ENCODE results near the gene CDH18. TPM values are rescaled to one million over a fixed set of nuclear protein-coding genes. Genes with fewer than 3 reads are reported as not detected.

CDH18 gene
- total RNA-seq, 1 donor from 2014 or later, result not detected

DNA sequence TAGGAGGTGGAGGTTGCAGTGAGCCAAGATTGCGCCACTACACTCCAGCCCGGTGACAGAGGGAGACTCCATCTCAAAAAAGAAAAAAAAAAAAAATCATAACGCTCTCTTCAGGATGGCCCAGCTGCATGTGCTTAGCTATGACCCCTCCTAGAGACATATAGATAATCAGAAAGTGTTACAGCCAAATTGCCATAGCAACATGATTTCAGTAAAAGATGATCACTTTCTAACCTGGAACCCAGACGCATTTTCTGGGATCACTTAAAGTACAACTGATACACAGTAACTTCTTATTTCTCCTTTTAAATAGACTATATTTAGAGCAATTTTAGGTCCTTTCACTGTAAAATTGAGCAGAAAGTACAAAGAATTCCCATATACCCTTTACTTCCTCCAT is 372.9 kb downstream of the CDH18 start:
- DNase-seq (ENCODE audit: low spot score), result no peak

DNA sequence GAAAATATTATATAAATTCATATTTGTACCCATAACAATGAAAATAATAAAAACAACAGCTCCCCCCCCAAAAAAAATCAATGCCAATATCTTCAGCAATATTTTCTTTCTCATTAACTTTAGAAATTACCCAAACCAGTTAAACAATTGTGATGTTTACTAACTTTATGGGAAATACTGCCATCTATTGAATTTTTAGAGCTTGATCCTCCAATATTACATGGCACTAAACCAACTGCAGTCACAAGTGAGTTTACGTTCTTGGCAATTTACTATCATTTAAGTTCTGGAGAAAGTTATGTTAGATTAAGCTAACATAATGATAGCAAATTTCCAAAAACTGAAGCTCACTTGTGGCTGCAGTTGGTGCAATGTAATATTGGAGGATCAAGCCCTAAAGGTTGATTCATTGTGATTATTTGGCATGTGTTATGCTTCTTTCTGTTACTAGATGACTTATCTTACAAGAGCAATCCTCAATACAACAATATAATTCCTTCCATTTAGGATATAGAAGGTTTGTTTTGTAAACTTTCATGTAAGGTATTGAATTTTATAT is 379.5 kb downstream of the CDH18 start:
- DNase-seq (ENCODE audit: low spot score), result no peak

DNA sequence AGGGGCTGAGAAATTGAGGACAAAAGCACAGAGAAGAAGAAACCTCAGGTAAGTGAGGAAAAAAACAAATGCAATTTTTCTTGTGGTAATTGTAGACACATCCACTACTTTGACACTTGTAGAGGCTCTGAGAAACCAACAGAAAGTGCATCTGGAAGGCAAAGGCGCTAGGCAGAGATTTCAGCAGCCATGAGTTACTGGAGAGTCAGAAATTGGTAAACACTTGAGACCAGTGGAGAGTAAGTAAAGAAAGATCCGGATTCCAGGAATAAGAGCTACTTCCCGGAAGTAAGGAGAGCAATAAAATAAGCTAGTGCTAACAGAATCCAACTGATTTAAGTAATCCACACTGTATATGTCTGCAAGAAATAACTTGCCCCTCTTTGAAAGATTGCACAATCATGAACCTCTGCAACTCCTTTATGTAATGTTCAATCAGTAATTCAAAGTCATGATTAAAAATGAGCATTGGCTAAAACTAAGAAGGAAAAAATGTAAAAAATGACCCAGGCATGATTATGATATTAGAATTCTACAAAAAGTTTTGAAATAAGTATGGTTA is 382.1 kb downstream of the CDH18 start:
- no peak for DNase-seq (ENCODE audit: low spot score)

DNA sequence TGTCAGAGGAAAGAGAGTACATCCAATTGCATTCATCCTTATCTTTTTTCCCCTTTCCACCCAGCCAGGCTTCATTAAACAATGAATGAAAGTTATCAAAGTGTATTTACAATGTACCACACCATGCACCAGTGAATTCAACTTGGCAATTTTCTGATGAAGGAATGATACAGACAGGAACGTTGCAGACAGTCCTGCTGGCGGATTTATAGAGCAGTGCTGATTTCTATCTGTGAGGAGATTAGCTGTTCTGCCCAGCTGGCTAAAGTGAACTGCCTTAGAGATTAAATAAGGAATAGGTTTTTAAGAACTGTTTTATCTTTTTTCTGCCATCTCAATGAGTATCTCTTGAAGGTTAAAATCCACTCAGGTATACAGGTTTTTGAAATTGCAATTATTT is 403.9 kb downstream of the CDH18 start:
- no peak for DNase-seq (ENCODE audit: low spot score)

DNA sequence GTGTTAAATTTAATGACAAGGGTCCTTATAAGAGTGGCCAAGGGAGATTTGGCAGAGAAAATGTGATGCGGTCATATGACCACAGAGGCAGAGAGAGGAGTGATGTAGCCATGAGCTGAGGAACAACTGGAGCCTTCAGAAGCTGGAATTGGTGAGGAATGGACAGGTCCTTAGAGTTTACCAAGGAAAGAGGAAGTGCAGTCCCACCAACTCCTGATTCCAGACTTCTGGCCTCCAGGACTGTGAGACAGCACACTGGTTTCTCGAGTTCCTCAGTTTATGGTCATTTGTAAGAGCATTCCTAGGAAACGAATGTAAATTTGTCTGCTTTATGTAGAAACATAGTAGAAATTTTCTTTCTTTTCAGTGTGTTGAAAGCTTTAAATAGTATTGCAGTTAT is 410.1 kb downstream of the CDH18 start:
- DNase-seq (ENCODE audit: low spot score), result no peak

DNA sequence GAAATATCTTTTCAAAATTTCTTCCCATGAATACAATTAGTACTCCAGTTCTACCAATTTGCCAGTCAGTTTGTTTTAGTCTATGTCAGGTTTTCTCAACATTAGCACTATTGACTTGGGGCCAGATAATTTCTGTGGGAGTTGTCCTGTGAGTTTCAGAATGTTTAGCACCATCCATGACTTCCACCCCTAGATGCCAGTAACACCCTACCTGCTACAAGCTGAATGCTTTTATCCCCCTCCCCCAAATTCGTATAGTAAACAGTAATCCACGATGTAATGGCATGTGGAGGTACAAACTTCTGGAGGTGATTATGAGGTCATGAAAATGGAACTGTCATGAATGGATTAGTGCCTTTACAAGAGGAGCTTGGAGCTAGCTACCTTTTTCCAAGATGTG is 420.0 kb downstream of the CDH18 start:
- DNase-seq (ENCODE audit: low spot score), result no peak

DNA sequence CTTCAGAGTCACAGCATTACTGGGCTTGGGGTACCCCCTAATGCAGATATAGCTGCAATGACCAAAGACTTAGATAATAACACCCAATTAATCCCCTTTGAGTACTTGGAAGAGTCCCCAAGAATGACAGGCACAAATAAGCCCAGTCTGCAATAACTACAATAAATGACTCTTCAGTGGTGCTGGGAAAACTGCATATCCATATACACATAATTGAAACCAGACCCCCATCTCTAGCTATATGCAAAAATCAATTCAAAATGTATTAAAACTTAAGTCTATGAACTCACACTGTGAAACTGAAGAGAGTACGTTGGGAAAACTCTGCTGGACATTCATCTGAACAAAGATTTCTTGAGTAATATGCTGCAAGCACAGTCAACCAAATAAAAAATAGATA is 422.5 kb downstream of the CDH18 start:
- DNase-seq (ENCODE audit: low spot score), result no peak

DNA sequence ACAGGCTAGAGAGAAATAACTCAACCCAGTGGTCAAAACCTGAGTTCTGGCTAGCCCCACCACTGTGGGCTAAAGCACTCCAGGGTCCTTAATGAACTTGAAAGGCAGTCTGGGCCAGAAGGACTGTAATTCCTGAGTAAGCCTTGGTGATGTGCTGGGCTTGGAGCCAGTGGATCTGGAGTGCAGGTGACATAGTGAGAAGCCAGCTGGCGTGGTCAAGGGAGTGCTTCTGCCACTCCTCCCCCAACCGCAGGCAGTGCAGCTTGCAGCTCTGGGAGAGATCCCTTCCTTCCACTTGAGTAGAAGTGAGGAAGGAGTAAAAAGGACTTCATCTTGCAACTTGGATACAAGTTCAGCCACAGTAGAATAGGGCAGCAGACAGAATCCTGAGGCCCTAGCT is 424.0 kb downstream of the CDH18 start:
- DNase-seq (ENCODE audit: low spot score), result no peak

DNA sequence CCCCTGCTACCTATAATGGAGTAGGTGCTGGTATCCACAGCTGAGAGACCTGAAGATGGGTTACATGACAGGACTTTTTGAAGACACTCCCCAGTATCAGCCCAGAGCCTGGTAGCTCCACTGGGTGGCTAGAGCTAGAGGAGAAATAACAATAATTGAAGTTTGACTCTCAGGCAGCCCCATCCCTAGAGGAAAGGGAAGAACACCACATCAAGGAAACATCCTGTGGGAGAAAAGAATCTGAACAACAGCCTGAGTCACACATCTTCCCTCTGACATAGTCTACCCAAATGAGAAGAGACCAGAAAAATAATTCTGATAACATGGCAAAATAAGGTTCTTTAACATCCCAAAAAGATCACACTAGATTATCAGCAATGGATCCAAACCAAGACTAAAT is 432.1 kb downstream of the CDH18 start:
- no peak for DNase-seq (ENCODE audit: low spot score)

DNA sequence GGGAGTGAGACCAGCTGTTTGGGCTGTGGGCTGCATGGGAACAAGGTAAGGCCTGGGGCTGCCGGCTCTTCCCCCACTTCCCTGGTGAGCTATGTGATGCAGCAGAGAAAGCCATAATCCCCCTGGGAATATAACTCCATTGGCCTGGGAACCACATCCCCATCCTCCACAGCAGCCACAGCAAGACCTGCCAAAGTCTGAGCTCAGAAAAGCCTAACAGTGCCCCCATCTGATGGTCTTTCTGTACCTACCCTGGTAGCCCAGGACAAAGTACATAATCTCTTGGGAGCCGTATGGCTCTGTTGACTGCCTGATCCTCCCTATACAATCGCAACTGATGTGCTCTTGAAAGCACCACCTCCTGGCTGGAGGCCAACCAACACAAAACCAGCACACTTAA is 432.6 kb downstream of the CDH18 start:
- no peak for DNase-seq (ENCODE audit: low spot score)

DNA sequence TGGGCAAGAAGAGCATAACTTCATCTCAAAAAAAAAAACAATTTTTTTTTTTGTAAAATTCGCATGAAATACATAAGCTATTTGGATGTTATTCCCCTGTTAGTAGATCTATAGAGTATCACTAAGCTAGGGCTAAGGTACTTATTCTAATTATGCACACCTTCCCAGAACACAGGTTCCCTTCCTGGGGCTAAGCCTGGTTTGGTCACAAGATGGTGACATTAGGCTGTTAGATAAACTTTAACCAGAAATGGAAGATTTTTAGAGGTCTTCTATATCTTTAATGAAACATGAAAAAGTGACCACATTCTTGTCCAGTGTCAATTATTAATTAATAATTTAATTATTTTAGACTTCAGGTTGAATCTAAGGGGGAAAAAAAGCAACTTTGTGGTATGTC is 433.5 kb downstream of the CDH18 start:
- no peak for DNase-seq (ENCODE audit: low spot score)

DNA sequence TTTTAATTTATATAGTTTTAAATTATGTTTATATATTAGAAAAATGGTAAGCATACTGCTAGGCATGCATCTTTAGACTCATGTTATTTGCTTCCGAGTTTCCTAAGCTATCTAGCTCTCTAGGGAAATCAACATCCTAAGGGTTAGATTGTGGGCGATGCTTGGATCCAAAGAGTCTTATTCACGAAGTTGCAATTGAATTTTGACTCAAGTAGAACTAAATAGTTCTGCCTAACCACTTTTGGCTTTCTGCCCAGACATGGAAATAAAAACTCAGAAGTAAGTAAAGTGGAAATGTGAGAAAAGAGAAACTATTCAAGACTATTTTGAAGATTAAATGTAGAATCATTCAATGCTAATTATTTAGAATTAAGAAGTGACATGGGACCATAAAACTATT is 440.4 kb downstream of the CDH18 start:
- no peak for DNase-seq (ENCODE audit: low spot score)

DNA sequence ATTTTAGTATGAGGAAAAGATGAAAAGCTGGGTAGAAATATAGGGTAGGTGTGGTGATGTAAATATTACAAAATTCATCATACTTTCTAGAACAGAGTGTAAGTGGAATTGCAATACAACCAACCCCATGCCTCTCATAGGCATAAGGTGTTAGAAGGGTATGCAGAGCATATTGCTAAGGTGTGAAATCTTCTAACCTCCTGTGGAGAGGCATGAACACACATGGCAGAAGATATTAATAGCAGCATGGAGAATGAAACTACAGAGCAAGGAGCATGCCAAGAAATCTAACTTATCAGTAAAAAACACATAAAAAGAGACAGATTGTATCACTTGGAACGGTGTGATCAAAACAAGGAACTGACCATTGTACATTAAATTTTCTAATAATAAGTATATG is 441.5 kb downstream of the CDH18 start:
- DNase-seq (ENCODE audit: low spot score), result no peak

DNA sequence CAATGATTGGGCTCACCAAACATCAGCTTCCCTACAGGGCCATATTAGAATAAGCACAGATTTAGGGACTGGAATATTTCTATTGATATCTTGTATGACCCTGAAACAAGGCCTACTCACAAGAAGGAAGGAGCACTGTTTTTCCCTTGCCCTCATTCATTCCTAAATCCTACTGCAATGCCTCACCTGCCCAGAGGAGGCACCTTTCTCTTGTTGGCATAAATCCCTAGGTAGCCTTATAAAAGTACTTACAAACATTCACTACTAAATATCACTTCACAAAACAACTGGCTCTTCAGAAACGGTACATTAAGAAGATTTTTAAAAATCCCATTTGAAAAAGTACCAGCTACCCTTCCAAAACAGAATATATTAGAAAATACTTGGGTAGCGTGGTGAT is 449.4 kb downstream of the CDH18 start:
- DNase-seq (ENCODE audit: low spot score), result no peak

DNA sequence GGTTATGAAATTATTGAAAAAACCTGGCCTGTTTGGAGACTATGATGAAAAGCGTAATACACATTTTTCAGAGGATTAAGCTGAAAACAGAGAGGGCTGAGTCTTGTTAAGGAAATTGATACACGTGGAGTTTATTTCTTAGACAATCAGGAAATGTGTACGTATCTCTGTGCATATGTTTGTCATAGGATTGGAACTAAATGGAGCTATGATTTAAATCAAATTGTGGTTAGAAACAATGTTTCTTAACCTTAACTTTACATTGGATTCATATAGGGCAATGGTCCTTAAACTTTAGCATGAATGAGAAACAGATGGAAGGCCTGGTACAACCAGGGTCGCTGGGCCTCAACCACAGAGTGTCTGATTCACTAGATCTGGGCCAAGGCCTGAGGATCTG is 451.6 kb downstream of the CDH18 start:
- DNase-seq (ENCODE audit: low spot score), result no peak

DNA sequence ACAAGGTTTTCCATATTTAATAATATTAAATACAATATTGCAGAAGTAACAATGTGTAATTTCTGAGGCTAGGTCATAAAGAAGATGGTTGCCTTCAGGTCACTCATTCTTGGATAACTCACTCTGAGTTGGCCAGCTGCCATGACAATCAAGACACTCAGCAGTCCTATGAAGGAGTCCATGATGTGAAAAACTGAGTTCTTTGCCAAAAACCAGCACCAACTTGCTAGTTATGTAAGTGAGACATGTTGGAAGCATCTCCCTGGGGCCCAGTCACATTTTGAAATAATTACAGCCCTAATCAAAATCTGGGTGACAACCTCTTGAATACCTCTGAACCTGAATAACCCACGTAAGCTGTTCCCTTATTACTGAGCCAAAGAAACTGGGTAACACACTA is 453.2 kb downstream of the CDH18 start:
- no peak for DNase-seq (ENCODE audit: low spot score)

DNA sequence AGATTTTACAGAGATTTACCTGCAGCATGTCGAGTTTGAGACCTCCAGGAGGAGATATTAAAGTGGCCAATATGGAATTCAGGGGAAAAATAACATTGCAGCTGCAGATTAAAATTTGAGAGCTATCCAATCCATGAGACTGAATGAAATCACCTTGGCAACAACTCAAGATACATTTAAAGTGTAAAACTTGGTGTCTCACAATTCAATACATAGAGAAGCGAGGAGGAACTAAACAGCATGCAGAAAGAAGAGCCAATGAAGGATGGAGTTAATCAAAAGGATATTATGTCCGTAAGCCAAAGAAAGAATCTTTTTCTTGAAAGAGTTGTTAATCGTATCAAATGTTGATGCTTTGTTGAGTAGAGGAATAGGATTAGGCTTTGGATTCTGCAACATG is 455.1 kb downstream of the CDH18 start:
- no peak for DNase-seq (ENCODE audit: low spot score)

DNA sequence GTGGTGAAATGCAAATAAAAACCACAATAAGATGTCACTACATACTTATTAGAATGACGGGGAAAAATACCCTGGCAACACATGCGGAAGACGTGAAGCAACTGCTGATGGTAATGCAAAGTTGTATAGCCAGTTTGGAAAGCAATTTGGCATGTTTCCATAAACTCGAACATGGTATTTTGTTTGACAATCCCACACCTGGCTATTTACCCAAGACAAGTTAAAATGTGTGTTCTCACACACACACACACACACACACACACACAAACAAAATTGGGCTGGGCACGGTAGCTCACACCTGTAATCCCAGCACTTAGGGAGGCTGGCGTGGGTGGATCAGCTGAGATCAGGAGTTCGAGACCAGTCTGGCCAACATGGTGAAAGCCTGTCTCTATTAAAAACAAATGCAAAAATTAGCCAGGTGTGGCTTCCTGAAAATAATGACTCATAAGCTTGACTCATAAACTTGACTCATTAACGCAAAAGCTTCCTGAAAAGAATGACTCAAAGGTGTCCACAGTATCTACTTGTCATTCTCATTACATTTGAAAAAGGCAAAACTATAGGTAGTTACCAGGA is 456.5 kb downstream of the CDH18 start:
- no peak for DNase-seq (ENCODE audit: low spot score)

DNA sequence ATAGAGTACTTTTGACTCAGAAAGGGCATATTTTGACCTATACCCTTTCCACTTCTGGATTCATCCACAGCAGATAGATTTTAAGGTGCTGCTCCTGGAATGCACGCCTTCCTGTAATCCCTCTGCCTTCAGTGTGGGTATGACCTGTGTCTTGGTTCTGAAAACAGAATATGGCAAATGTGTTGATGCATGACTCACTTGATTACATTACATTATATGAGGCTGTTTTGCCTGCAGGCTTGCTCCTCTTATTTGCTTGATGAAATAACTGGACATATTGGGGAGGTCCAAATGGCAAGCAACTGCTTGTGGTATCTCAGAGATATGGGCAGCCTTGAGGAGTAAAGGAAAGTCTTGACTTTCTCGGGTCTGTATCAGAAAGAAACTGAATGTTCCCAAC is 468.6 kb downstream of the CDH18 start:
- no peak for DNase-seq (ENCODE audit: low spot score)

DNA sequence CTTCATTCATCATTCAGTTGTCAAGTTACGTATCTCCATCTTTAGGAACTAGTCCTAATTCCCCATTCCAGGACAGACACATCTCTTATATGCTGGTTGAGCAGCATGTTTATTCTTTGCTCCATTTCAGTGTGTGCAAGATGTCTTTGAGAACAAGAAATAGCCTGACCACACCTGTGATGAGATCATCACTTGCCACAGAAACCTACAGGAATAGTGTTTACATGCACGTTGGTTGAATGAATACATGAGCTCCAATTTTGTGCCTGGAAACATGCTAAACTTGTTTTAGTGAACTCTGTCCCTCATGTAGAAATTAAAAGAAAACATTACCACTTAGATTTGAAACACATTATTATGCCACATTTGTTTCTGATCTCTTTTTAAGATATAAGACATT is 489.1 kb downstream of the CDH18 start:
- no peak for DNase-seq (ENCODE audit: low spot score)

DNA sequence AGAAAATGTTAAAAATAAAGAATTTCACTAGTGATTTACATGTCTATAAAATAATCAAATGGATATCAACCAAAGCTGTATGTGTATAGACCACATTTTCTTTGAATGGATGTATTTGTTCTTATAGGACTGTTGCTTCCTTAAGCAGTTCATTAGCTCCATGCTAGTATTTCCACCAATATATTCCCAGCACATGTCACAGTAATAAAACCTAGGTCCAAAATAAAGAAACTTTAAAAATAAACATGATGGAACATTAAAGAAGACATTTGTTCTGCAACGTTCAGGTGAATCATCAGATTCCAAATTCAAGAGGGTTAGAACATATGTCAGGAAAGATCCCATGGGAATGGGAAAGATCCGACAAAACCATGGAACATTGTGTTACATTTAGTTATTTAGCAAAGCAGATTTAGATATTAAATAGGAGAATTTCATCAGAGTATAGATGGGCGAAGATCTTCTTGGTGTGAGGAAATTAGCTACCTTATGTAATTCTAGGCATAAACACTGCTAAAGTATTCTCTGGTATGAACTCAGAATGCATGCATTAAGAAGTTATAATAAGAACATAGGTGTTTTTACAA is 490.7 kb downstream of the CDH18 start:
- no peak for DNase-seq (ENCODE audit: low spot score)

DNA sequence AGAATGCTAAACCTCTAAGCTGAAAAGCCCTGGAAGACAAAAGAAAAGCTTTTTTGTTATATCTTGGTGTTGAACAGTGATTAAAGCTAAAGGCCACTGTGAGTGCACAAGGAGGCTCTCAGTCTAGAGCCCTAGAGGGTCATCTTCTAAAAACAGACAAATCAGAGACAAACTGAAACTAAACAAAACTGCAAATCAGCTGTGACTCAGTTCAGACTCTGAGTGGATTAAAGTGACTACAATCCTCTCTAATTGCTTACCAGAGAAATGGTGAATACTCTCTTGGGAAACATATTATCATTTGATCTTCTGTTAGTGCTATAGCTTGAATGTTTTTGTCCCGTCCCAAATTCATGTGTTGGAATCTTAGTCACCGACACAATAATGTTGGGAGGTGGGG is 491.9 kb downstream of the CDH18 start:
- no peak for DNase-seq (ENCODE audit: low spot score)

DNA sequence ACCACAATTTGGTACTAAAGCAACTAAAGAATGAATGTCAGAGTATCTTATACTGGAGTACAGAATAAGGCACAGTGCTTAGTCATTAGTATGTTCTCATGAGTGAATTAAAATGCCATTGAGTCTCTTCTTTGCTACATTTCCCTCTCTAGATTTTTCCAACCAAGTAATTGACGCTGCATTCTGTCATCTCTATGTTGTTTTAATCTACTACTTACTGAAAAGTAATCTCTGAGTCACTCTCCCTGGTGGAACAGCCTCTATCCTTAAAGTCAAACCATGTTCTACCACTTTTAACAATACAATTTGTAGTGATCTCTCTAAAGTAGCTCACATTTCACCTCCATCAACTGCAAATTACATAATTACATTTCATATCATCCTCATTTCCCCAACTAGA is 495.1 kb downstream of the CDH18 start:
- no peak for DNase-seq (ENCODE audit: low spot score)
